Astrocyte of the spinal cord (primary cell): ENCODE data around the gene PRKG1.

Experiments used
- DNase-seq: peaks from one replicate; pipeline ENCODE4 v3.0.0; 2011; ENCODE audit warnings: low read depth, low spot score
- H3K4me3 ChIP-seq: 2 replicates; pipeline ENCODE4 v1.5.1; 2011; ENCODE audit warnings: low read depth, mild to moderate bottlenecking, low read length, moderate library complexity
- in situ Hi-C: cut with HindIII; loops from 2 replicates; pipeline ENCODE4 v1.10.0; 2017; ENCODE audit warnings: low sequenced_read_pairs
- TF ChIP-seq, protein P1 (sequence below): IDR thresholded peaks from 2 replicates; pipeline ENCODE4 v1.5.1; 2012; ENCODE audit warnings: low read depth, mild to moderate bottlenecking, low read length, inconsistent platforms

The PRKG1 gene

DNA sequence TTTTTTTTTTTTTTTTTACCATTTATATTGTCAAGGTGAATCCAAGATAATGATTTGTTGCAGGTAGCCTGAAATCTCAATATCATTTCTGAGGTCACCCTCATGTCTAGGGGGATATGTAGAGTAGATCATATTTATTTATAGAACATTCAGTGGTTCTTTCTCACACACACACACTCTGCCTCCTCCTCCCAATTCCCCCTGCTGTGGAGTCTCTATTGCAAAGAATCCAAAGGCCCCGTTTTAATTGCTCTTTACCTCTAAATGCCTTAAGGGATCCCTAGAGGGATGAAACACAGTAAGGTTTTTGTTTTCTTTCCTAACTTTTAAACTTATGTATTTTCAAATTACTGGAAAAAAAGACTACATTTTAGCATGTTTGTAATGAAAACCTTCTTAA lies 170.0 kb downstream of the PRKG1 start:
- in situ Hi-C loops: no loop called here
- TF ChIP-seq, protein P1, sequence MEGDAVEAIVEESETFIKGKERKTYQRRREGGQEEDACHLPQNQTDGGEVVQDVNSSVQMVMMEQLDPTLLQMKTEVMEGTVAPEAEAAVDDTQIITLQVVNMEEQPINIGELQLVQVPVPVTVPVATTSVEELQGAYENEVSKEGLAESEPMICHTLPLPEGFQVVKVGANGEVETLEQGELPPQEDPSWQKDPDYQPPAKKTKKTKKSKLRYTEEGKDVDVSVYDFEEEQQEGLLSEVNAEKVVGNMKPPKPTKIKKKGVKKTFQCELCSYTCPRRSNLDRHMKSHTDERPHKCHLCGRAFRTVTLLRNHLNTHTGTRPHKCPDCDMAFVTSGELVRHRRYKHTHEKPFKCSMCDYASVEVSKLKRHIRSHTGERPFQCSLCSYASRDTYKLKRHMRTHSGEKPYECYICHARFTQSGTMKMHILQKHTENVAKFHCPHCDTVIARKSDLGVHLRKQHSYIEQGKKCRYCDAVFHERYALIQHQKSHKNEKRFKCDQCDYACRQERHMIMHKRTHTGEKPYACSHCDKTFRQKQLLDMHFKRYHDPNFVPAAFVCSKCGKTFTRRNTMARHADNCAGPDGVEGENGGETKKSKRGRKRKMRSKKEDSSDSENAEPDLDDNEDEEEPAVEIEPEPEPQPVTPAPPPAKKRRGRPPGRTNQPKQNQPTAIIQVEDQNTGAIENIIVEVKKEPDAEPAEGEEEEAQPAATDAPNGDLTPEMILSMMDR: no peak
- H3K4me3 ChIP-seq: no peak overlapping the region
- DNase-seq: no peak

DNA sequence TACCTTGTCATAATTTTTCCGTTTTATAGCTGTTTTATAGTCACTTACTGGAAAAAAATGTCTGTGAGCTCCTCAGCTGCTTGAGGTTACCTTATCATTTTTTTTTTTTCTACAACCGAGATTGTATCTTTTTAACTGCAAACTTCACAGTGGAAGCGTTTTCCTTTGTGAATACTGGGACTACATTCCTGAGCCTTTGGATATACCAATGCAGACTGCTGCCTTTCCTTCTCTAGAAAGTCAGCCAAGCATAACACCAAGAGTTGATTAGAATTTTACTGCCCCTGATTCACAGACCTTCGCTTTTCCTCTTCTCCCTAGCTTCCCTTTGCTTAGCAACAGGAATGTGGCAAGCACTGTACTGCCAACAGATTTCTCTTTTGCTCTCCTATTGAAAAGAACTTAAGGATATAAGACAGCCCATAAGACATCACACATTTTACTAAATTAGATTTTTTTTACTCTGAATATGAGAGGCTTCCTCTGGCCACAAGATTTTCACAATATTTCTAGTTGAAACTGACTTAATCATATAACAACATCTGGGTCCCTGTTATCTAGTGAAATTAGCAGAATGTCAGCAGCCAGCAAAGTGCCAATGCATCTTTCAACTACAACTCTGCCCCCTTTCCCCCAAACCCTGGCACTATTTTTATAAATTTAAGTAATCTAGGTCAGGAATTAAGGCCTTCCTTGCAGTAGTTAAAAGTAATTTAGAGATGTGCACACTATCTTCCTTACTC lies 170.6 kb downstream of the PRKG1 start:
- DNase-seq: peak; percentile 87
- H3K4me3 ChIP-seq: no peak overlapping the region
- TF ChIP-seq, protein P1: no peak

DNA sequence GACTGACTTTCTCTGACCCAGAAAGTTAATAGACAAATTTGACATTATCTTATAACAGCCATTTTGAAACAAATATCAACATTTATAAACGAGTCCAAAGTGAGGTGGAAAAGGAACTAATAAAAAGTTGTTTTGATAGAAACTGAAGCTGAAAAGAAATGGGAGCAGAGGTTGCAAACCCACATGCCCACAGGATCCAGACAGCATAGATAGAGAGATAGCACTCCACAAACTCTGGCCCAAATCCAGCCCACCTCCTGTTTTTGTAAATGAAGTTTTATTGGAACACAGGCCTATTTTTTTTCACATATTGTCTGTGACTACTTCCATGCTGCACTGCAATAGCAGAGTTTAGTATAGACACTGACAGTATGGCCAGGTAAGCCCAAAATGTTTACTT lies 171.9 kb downstream of the PRKG1 start:
- in situ Hi-C loops: no loop called here
- H3K4me3 ChIP-seq: no peak overlapping the region
- no peak for DNase-seq
- TF ChIP-seq, protein P1: no peak

More for the DNA sequence above, 170.6 kb downstream of the PRKG1 start:
- in situ Hi-C loops: no loop called here

DNA sequence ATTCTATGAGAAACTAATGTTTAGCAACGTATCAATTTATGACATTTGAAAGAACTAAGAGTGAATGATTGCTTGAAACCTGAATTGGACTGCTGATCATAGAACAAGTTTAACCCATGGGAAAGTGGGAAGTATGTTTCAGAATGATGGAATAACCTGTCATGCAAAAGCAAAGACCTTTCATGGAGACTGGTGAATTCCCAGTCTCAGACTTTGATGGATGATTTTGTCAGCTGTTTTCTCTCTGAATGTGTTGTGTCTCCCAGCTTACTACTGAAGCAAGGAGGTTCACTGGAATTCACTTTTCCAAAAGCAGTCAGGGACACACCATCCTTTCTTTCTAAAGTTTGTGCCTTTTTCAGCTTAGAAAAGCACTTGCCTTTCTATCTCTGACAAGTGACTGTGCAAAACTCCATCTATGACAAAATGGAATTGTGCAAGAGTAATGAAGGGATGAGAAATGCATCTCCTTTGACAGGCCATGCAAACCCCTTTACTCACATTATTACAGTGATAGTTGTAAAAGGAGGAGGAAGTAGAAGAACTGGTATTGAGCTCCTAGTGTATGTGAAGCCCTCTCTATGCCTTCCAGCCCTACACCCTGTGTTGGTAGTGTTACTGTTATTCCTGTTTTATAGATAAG lies 176.1 kb downstream of the PRKG1 start:
- in situ Hi-C loops: no loop called here
- DNase-seq: no peak
- H3K4me3 ChIP-seq: no peak overlapping the region
- TF ChIP-seq, protein P1: no peak

DNA sequence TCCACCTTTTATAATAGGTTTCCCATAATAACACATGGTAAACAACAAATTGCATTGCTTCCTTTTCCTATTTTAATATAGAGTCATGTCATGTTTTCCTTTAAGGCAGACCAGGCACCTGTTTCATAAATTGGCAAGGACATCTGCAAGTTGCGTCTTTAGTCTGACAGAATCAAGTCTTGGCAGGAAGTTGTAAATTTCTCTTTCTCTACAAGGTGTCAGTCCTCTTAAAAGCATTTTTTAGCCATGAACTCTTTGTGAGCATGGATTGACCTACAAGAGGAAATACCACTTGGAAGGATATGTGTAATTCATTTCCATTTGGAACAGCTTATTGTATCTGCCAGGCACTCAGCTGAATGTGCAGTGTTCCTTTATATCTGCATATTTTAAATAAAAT lies 176.8 kb downstream of the PRKG1 start:
- H3K4me3 ChIP-seq: no peak overlapping the region
- in situ Hi-C loops: no loop called here
- no peak for DNase-seq
- TF ChIP-seq, protein P1: no peak

DNA sequence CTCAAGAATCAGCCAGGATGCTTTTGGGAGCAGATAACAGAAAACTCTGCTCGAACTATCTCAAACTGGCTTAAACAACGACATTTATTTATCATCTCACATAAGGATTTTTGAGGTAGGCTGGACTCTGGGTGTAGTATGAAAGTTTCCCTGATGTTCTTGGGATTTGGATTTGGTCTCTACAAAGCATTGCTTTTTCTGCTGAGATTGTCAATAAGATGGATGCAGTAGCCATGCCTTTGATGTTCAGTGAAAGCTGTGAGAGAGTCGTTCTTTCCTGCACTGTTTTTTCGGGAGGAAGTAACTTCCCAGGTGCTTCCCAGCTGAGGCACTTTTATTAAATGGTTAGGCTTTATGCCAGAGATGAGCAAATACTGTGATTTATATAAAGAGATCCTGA lies 181.1 kb downstream of the PRKG1 start:
- DNase-seq: no peak
- in situ Hi-C loops: no loop called here
- TF ChIP-seq, protein P1: no peak
- H3K4me3 ChIP-seq: no peak overlapping the region
